ENCODE results near the gene HECTD3.
"Not testable (repeated sequence)": the region's sequence is repeated elsewhere in the genome, so short reads cannot be mapped to it uniquely, and the experiment has no call there.

HECTD3 gene

DNA sequence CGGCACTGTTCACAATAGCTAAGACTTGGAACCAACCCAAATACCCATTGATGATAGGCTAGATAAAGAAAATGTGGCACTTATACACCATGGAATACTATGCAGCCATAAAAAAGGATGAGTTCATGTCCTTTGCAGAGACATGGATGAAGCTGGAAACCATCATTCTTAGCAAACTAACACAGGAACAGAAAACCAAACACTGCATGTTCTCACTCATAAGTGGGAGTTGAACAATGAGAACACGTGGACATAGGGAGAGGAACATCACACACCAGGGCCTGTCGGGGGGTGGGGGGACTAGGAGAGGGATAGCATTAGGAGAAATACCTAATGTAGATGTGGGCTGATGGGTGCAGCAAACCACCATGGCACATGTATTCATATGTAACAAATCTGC lies 55.0 kb downstream of the HECTD3 start:
- H3K27ac ChIP-seq (ENCODE audit: low read depth, low read length); H3K23ac ChIP-seq (ENCODE audit: low read length); H2AK5ac ChIP-seq (ENCODE audit: low read length); H3K9ac ChIP-seq (ENCODE audit: low read length); H3K4me2 ChIP-seq (ENCODE audit: low read length); H4K8ac ChIP-seq (ENCODE audit: low read depth, low read length); H3K27me3 ChIP-seq (ENCODE audit: insufficient read depth, low read length, poor library complexity); H3K4ac ChIP-seq (ENCODE audit: low read depth, low read length); H3K4me3 ChIP-seq (ENCODE audit: low read length); H3K79me2 ChIP-seq (ENCODE audit: control insufficient read depth, insufficient read depth, low read length); H2BK120ac ChIP-seq (ENCODE audit: low read depth, low read length); H3K4me1 ChIP-seq (ENCODE audit: control insufficient read depth, low read depth, low read length); H2BK15ac ChIP-seq (replicated peaks; ENCODE audit: low read depth); H3K18ac ChIP-seq (ENCODE audit: low read length); H3K79me1 ChIP-seq (ENCODE audit: low read length); H2BK5ac ChIP-seq (ENCODE audit: low read length); H3K36me3 ChIP-seq (ENCODE audit: control insufficient read depth, insufficient read depth, low read length); H4K5ac ChIP-seq (ENCODE audit: low read length); H3K56ac ChIP-seq (ENCODE audit: low read length); DNase-seq: not testable (repeated sequence)
- WGBS (ENCODE audit: extremely low coverage, insufficient coverage, low lambda C conversion rate): no CpG with 5 or more reads among the region's 3 CpGs

Measured in mesendoderm (in vitro differentiated cells).